Measurements from ENCODE around the gene PLXNA4.

PLXNA4 gene

GRCh38 chr7:132333301-132333700, 243.0 kb downstream of the PLXNA4 start:
- DNase-seq (ENCODE audit: low spot score), result no peak
- TF ChIP-seq, protein P1, sequence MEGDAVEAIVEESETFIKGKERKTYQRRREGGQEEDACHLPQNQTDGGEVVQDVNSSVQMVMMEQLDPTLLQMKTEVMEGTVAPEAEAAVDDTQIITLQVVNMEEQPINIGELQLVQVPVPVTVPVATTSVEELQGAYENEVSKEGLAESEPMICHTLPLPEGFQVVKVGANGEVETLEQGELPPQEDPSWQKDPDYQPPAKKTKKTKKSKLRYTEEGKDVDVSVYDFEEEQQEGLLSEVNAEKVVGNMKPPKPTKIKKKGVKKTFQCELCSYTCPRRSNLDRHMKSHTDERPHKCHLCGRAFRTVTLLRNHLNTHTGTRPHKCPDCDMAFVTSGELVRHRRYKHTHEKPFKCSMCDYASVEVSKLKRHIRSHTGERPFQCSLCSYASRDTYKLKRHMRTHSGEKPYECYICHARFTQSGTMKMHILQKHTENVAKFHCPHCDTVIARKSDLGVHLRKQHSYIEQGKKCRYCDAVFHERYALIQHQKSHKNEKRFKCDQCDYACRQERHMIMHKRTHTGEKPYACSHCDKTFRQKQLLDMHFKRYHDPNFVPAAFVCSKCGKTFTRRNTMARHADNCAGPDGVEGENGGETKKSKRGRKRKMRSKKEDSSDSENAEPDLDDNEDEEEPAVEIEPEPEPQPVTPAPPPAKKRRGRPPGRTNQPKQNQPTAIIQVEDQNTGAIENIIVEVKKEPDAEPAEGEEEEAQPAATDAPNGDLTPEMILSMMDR (IDR thresholded peaks at IDR 0.05; ENCODE audit: borderline replicate concordance, control extremely low read depth, extremely low read depth, insufficient read depth, missing control alignments), result no peak
- in situ Hi-C loops (cut with MboI; ENCODE audit: low sequenced_read_pairs, unreplicated experiment), result no loop called here

- in situ Hi-C loops (cut with MboI; ENCODE audit: low sequenced_read_pairs, unreplicated experiment), result no loop called here
- TF ChIP-seq, protein P1 (IDR thresholded peaks at IDR 0.05; ENCODE audit: borderline replicate concordance, control extremely low read depth, extremely low read depth, insufficient read depth, missing control alignments), result no peak
Observed at GRCh38 chr7:132328760-132329159, 247.5 kb downstream of the PLXNA4 start.

GRCh38 chr7:132328047-132328620, 248.1 kb downstream of the PLXNA4 start:
- no peak for DNase-seq (ENCODE audit: low spot score)
- TF ChIP-seq, protein P1 (IDR thresholded peaks at IDR 0.05; ENCODE audit: borderline replicate concordance, control extremely low read depth, extremely low read depth, insufficient read depth, missing control alignments), result no peak
- in situ Hi-C loops (cut with MboI; ENCODE audit: low sequenced_read_pairs, unreplicated experiment), result no loop called here

More at GRCh38 chr7:132328760-132329159, 247.5 kb downstream of the PLXNA4 start:
- DNase-seq (ENCODE audit: low spot score), result no peak

GRCh38 chr7:132326878-132327589, 249.2 kb downstream of the PLXNA4 start:
- DNase-seq (ENCODE audit: low spot score), result no peak
- in situ Hi-C loops (cut with MboI; ENCODE audit: low sequenced_read_pairs, unreplicated experiment), result no loop called here
- TF ChIP-seq, protein P1 (IDR thresholded peaks at IDR 0.05; ENCODE audit: borderline replicate concordance, control extremely low read depth, extremely low read depth, insufficient read depth, missing control alignments), result no peak

DNA sequence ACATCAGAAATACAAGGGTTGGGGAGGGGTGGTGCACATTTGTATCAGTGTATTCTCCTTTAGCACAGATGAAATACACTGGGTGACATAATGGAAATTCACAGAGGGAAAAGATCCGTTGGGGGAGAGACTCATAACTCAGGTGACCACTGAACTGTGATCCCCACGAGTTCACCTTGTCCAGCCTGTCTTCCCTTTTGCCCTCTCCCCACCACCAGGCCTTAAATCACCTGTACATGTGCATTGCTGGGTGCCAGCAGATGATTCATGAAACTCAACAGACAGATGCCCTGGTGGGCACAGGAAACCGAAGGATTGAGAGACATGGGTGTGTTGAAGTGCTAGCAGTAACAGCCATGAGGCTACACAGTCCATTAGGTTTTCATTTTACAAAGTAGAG, 253.3 kb downstream of the PLXNA4 start:
- DNase-seq (ENCODE audit: low spot score), result no peak
- TF ChIP-seq, protein P1 (IDR thresholded peaks at IDR 0.05; ENCODE audit: borderline replicate concordance, control extremely low read depth, extremely low read depth, insufficient read depth, missing control alignments), result no peak
- in situ Hi-C loops (cut with MboI; ENCODE audit: low sequenced_read_pairs, unreplicated experiment), result no loop called here

- TF ChIP-seq, protein P1 (IDR thresholded peaks at IDR 0.05; ENCODE audit: borderline replicate concordance, control extremely low read depth, extremely low read depth, insufficient read depth, missing control alignments), result no peak
- in situ Hi-C loops (cut with MboI; ENCODE audit: low sequenced_read_pairs, unreplicated experiment), result no loop called here
- no peak for DNase-seq (ENCODE audit: low spot score)
Observed at GRCh38 chr7:132321387-132321786, 254.9 kb downstream of the PLXNA4 start.

Data from GM13976 (cell line).